RWPE2 (cell line): Measurements from ENCODE around the gene MCRS1.

Experiments
- ATAC-seq: fragments of 200-7000 bp; cut with Tn5 transposase; 3 replicates; pipeline ENCODE4 v1.9.1; 2021; ENCODE audit warnings: low read depth
- DNase-seq: peaks from one replicate; pipeline ENCODE4 v3.0.0-alpha.2; 2020; ENCODE audit warnings: low spot score
- H3K27ac ChIP-seq: fragments of 450-650 bp; 2 replicates; pipeline ENCODE4 v1.5.1; 2017; ENCODE audit warnings: mild to moderate bottlenecking; ENCODE audit not compliant: poor library complexity, severe bottlenecking
- H3K27me3 ChIP-seq: fragments of 250-450 bp; sonication (Bioruptor Pico); 2 replicates; pipeline ENCODE4 v1.5.1; 2021; ENCODE audit warnings: mild to moderate bottlenecking, moderate library complexity; ENCODE audit not compliant: insufficient read depth, poor library complexity, severe bottlenecking
- H3K36me3 ChIP-seq: fragments of 250-450 bp; sonication (Bioruptor Pico); 2 replicates; pipeline ENCODE4 v1.5.1; 2020; ENCODE audit warnings: low read depth, mild to moderate bottlenecking, moderate library complexity
- H3K4me1 ChIP-seq: fragments of 250-450 bp; sonication (Bioruptor Pico); 2 replicates; pipeline ENCODE4 v1.5.1; 2021; ENCODE audit warnings: mild to moderate bottlenecking, moderate library complexity; ENCODE audit not compliant: insufficient read depth, poor library complexity, severe bottlenecking
- H3K4me3 ChIP-seq: fragments of 250-450 bp; sonication (Bioruptor Pico); 2 replicates; pipeline ENCODE4 v1.5.1; 2021; ENCODE audit warnings: mild to moderate bottlenecking, moderate library complexity; ENCODE audit not compliant: severe bottlenecking
- H3K9me3 ChIP-seq: fragments of 250-450 bp; sonication (Bioruptor Pico); 2 replicates; pipeline ENCODE4 v1.5.1; 2021; ENCODE audit warnings: mild to moderate bottlenecking, moderate library complexity; ENCODE audit not compliant: severe bottlenecking
- CTCF ChIP-seq: fragments of 450-650 bp; IDR thresholded peaks from one replicate; pipeline ENCODE4 v1.5.1; 2017; ENCODE audit warnings: mild to moderate bottlenecking, moderate library complexity; ENCODE audit not compliant: poor library complexity, severe bottlenecking

Gene MCRS1

GRCh38 chr12:49557187-49557916 lies 10.6 kb downstream of the MCRS1 start:
- no peak for TF ChIP-seq CTCF
- H3K4me1 ChIP-seq, result no peaks in the 10 kb centered on the region
- peaks cover 39% of the 10 kb centered on the region for H3K36me3 ChIP-seq

GRCh38 chr12:49556391-49557186 lies 11.4 kb downstream of the MCRS1 start:
- DNase-seq (no peak), ATAC-seq (no peak)
- TF ChIP-seq CTCF, result no peak
- H3K27ac ChIP-seq, result no peak overlapping the region
- H3K27me3 ChIP-seq, result no peaks in the 10 kb centered on the region
- H3K4me3 ChIP-seq, result no peak overlapping the region
- H3K4me1 ChIP-seq, result no peaks in the 10 kb centered on the region
- H3K9me3 ChIP-seq, result no peaks in the 10 kb centered on the region
- peaks cover 31% of the 10 kb centered on the region for H3K36me3 ChIP-seq

More at GRCh38 chr12:49557187-49557916, 10.6 kb downstream of the MCRS1 start:
- DNase-seq (no peak), ATAC-seq (no peak)
- H3K27me3 ChIP-seq, result no peaks in the 10 kb centered on the region
- H3K4me3 ChIP-seq, result no peak overlapping the region
- no peak overlapping the region for H3K27ac ChIP-seq
- no peaks in the 10 kb centered on the region for H3K9me3 ChIP-seq

- no peak for DNase-seq
- no peaks in the 10 kb centered on the region for H3K9me3 ChIP-seq
- no peaks in the 10 kb centered on the region for H3K27me3 ChIP-seq
- no peak overlapping the region for H3K27ac ChIP-seq
- H3K4me3 ChIP-seq, result no peak overlapping the region
- no peak for TF ChIP-seq CTCF
- H3K4me1 ChIP-seq, result no peaks in the 10 kb centered on the region
- ATAC-seq, result no peak
- peaks cover 27% of the 10 kb centered on the region for H3K36me3 ChIP-seq
Observed at GRCh38 chr12:49555631-49556390, 12.1 kb downstream of the MCRS1 start.

GRCh38 chr12:49554266-49554665 lies 13.7 kb downstream of the MCRS1 start:
- H3K36me3 ChIP-seq, result peaks cover 12% of the 10 kb centered on the region
- ATAC-seq (no peak), DNase-seq (no peak)
- H3K27ac ChIP-seq, result no peak overlapping the region
- TF ChIP-seq CTCF, result no peak
- H3K9me3 ChIP-seq, result no peaks in the 10 kb centered on the region
- no peak overlapping the region for H3K4me3 ChIP-seq
- H3K27me3 ChIP-seq, result no peaks in the 10 kb centered on the region
- H3K4me1 ChIP-seq, result no peaks in the 10 kb centered on the region
